GM06990 (cell line): Measurements from ENCODE around the gene CNTFR.

Experiments
- DNase-seq: peaks from one replicate; pipeline ENCODE4 v3.0.0-alpha.2; 2011; ENCODE audit not compliant: insufficient read length; ENCODE audit errors: extremely low read depth
- H3K27me3 ChIP-seq: replicated peaks from 2 replicates; pipeline ENCODE4 v1.6.0; 2011; ENCODE audit warnings: low read length; ENCODE audit not compliant: control insufficient read depth, insufficient read depth
- H3K36me3 ChIP-seq: 2 replicates; pipeline ENCODE4 v1.5.1; 2011; ENCODE audit warnings: low read length; ENCODE audit not compliant: control insufficient read depth, insufficient read depth
- H3K4me3 ChIP-seq: replicated peaks from 2 replicates; pipeline ENCODE4 v1.5.1; 2011; ENCODE audit warnings: low read depth, mild to moderate bottlenecking, control low read depth, low read length
- TF ChIP-seq, protein P1 (sequence below): IDR thresholded peaks from 2 replicates; pipeline ENCODE4 v1.5.1; 2011; ENCODE audit warnings: low read length, control low read depth, mild to moderate bottlenecking, inconsistent platforms; ENCODE audit not compliant: insufficient read depth, poor library complexity, severe bottlenecking

Gene CNTFR

GRCh38 chr9:34572092-34572491 lies 17.4 kb downstream of the CNTFR start:
- TF ChIP-seq, protein P1, sequence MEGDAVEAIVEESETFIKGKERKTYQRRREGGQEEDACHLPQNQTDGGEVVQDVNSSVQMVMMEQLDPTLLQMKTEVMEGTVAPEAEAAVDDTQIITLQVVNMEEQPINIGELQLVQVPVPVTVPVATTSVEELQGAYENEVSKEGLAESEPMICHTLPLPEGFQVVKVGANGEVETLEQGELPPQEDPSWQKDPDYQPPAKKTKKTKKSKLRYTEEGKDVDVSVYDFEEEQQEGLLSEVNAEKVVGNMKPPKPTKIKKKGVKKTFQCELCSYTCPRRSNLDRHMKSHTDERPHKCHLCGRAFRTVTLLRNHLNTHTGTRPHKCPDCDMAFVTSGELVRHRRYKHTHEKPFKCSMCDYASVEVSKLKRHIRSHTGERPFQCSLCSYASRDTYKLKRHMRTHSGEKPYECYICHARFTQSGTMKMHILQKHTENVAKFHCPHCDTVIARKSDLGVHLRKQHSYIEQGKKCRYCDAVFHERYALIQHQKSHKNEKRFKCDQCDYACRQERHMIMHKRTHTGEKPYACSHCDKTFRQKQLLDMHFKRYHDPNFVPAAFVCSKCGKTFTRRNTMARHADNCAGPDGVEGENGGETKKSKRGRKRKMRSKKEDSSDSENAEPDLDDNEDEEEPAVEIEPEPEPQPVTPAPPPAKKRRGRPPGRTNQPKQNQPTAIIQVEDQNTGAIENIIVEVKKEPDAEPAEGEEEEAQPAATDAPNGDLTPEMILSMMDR = no peak
- Histone ChIP-seq H3K4me3 (no peak overlapping the region), H3K27me3 (peaks cover 15% of the 10 kb centered on the region), H3K36me3 (no peaks in the 10 kb centered on the region)
- DNase-seq = no peak

DNA sequence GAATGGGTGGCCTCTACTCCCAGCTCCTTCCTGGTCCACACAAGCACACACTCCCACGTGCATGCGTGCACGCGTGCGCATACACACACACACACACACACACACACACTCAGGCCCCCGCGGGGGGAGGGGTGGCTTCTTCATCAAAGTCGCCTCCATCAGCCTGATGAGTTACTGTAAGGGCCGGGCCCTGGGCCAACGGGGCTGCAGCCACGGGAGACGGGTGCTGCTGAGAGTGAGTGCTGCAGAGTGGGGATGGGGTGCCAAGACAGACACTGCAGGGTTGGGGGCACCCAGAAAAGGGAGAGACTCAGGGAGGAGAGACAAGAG lies 18.1 kb downstream of the CNTFR start:
- Histone ChIP-seq H3K36me3 (no peaks in the 10 kb centered on the region), H3K4me3 (no peak overlapping the region), H3K27me3 (peaks cover 20% of the 10 kb centered on the region)
- TF ChIP-seq, protein P1 = no peak
- DNase-seq = no peak

GRCh38 chr9:34570809-34571480 lies 18.6 kb downstream of the CNTFR start:
- Histone ChIP-seq H3K27me3 (peaks cover 20% of the 10 kb centered on the region), H3K36me3 (no peaks in the 10 kb centered on the region)
- no peak for DNase-seq

GRCh38 chr9:34570376-34570775 lies 19.1 kb downstream of the CNTFR start:
- TF ChIP-seq, protein P1 = no peak
- H3K36me3 ChIP-seq = no peaks in the 10 kb centered on the region
- no peak for DNase-seq
- no peak overlapping the region for H3K4me3 ChIP-seq
- peaks cover 20% of the 10 kb centered on the region for H3K27me3 ChIP-seq

More at GRCh38 chr9:34570809-34571480, 18.6 kb downstream of the CNTFR start:
- H3K4me3 ChIP-seq = no peak overlapping the region
- TF ChIP-seq, protein P1 = no peak

DNA sequence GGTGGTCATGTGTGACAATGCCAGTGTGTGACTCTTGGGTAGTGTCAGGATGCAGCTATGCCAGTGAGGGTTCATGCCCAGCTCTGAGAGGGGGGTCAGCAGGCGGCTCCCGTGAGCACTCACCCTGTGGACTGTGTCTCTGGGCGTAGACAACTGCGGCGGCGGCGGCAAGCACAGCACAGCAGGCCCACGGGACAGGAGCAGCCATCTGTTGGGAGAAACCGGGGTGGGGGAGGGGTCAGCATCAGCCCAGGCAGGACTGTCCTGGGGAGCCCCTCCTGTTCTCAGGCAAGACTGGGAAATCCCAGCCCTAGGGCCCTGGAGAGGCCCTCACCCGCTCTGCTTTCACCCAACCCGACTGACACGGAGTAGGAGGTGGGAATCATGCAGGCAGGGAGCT lies 20.8 kb downstream of the CNTFR start:
- no peak for DNase-seq
- H3K27me3 ChIP-seq = peaks cover 19% of the 10 kb centered on the region
- H3K4me3 ChIP-seq = no peak overlapping the region
- TF ChIP-seq, protein P1 = no peak
- no peaks in the 10 kb centered on the region for H3K36me3 ChIP-seq

DNA sequence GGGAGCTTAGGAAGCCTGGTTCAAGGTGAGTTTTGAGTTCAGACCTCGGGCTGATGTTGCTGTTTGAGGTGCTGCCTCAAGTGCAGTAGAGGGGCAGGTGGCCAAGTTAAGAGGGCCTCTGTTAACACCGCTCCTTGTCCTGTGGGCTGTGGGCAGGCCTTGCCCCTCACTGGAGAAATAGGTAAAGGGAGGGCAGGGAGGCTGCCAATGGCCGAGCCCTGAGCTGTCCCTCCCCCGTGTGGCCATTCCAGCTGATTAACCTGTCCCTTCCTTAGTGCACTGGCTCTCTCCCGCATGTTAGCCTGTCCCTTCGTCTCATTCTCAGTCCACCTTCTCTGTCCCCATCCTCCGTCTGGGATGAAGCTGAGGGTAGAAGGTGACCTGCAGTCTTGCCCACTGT lies 21.4 kb downstream of the CNTFR start:
- no peak for DNase-seq
- TF ChIP-seq, protein P1 = no peak
- Histone ChIP-seq H3K27me3 (peaks cover 16% of the 10 kb centered on the region), H3K4me3 (no peak overlapping the region), H3K36me3 (no peaks in the 10 kb centered on the region)
